Prostate gland (tissue), 2 donors: Measurements from ENCODE around the gene EML3. TPM values are rescaled to one million over a fixed set of nuclear protein-coding genes. Genes with fewer than 3 reads are reported as not detected.
A peak's percentile ranks its signal among the peaks of the same experiment; 100 is the strongest.

ENCODE experiments used
- DNase-seq: peaks from one replicate; pipeline ENCODE4 v3.0.0-alpha.2; 2019; ENCODE audit warnings: low spot score
- H3K27ac ChIP-seq, 2 donors: fragments of 200-600 bp; sonication (generic); 2 replicates each; pipeline ENCODE4 v1.5.1; 2017 to 2019
- H3K27me3 ChIP-seq: fragments of 200-600 bp; sonication (generic); replicated peaks from 2 replicates; pipeline ENCODE4 v1.5.1; 2019; ENCODE audit not compliant: insufficient read depth
- H3K36me3 ChIP-seq, 2 donors: fragments of 200-600 bp; sonication (generic); 1 replicate in 1 of 2; 2 replicates in 1 of 2; pipeline versions ENCODE4 v1.5.1 to v1.8.1; 2017 to 2019
- H3K4me1 ChIP-seq: fragments of 200-600 bp; sonication (generic); replicated peaks from 2 replicates; pipeline ENCODE4 v1.5.1; 2019
- H3K4me3 ChIP-seq, 2 donors: fragments of 200-600 bp; sonication (generic); 2 replicates each; pipeline ENCODE4 v1.5.1; 2017 to 2019
- H3K9me3 ChIP-seq: fragments of 200-600 bp; sonication (generic); 2 replicates; pipeline ENCODE4 v1.5.1; 2017
- CTCF ChIP-seq, 4 experiments: fragments of 200-600 bp in 2 of 4; fragments of 450-650 bp in 2 of 4; sonication (generic) in 2 of 4; IDR thresholded peaks; 1 replicate in 3 of 4; 2 replicates in 1 of 4; pipeline ENCODE4 v1.5.1; 2016 to 2019; ENCODE audit warnings: antibody characterized with exemption in 4 of 4, mild to moderate bottlenecking in 2 of 4, moderate library complexity in 2 of 4
- POLR2A ChIP-seq: fragments of 450-650 bp; IDR thresholded peaks from one replicate; pipeline ENCODE4 v1.6.1; 2016; ENCODE audit warnings: antibody characterized with exemption, mild to moderate bottlenecking
- POLR2AphosphoS5 ChIP-seq: sonication (generic); formaldehyde crosslinking; IDR thresholded peaks from one replicate; pipeline ENCODE4 v1.6.1; 2017; ENCODE audit warnings: antibody characterized with exemption
- WGBS: methylation state at CpG from one replicate; pipeline ENCODE4 v1.1.5; 2018; 5-methylcytosine and 5-hydroxymethylcytosine counted together
- intact Hi-C: fragments of 100-400 bp; cut with DNase I; formaldehyde crosslinking; loops from one replicate; pipeline ENCODE4 v1.14.2; 2022
- total RNA-seq, 2 donors: library from RNA; depleted of rRNA; stranded (reverse); fragments of >200 nt; gene quantifications; one replicate each; pipeline ENCODE4 v1.1.0, GENCODE V29; 2016

The EML3 gene
- total RNA-seq, 2 donors from 2014 or later: 50.2 to 80.1 TPM

GRCh38 chr11:62613291-62613778, 760 bp upstream of the EML3 start:
- H3K27ac ChIP-seq: peak overlapping the region; percentile 97 to 98
- DNase-seq: no peak
- intact Hi-C loops: loop anchor here (5.0 kb wide), 1 partner anchor 66 kb away; the partner anchor contains the start of gene AHNAK

DNA sequence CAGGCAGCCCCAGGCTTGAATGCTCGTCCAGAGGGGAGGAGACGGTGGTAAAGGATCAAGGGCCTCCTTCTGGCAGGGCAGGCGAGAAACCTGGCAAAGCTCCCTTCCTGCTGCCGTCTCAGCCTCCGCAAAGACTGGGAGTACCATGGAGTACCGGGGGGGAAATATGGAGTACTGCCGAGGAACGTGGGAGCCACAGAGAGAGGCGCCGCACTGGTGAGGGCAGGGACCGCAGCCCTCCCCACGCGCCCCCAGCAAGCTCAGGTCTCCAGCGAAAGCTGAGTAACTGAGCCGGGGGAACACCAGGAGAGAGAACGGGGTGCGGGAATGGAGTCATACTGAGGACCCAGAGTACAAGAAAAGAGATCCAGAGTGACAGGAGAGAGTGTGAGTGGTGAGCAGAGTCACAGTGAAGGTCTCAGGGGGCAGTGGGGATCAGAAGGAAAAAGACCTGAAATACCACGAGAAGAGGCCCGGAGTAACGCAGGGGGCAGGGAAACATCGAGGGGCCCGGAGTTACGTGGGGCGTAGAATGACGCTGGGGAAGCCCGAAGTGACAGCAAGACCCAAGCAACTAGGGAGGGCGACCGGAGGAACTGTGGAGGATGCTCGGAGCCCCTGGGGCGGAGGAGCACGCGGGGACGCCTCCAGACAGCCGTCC, 740 bp downstream of the EML3 start:
- no peaks in the 10 kb centered on the region for H3K36me3 ChIP-seq

More at GRCh38 chr11:62613291-62613778, 760 bp upstream of the EML3 start:
- Histone ChIP-seq H3K9me3 (no peaks in the 10 kb centered on the region), H3K36me3 (no peaks in the 10 kb centered on the region), H3K4me1 (peaks cover 3% of the 10 kb centered on the region), H3K27me3 (no peaks in the 10 kb centered on the region), H3K4me3 (peak overlapping the region in 1 of 2 donors; percentile 75)
- WGBS: 46% methylated on average over 7 of the region's 15 CpGs
- no peak for TF ChIP-seq CTCF (IDR thresholded peaks at IDR 0.05)
- no peak for TF ChIP-seq POLR2A
- TF ChIP-seq POLR2AphosphoS5: no peak

DNA sequence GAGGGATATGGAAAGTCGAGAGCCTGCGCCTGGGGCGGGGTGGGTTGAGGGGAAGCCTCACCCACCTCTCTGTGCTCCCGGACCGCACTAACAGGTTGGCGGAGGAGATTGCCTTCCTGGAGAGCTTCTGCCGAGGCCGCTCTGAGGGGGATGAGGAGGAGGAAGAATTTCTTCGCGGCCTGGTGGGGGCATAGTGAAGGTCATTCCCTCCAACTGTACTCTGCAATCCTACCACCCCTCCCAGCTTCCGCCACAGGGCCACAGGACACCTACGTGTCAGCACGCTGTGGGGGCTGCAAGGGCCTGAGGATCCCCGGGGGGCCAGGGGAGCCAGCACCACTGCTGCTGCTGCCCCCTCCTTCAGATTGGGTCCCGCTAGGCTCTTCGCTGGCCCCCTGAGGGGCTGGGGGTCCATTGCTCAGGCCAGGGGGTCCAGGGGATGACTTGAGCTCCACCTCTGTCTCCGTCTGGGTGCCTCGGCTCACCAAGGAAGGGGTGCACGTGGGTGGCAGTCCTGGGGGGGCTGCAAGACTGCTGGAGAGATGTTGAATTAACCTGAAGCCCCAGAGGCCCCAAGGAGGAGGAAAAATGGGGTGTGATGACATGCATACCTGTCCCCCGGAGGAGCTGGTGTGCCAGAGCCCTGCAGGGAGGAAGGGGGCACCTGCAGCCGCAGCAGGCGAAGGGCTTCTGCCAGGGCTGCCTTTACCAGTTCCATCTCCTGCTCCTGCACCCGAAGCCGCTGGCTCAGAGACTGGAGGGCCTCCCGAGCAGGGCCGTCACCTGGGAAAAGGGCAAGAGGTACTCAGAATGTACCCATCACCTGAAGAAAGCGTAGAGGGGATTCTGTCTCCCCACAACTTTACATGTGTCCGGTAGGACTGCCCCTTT, 1.5 kb downstream of the EML3 start:
- H3K4me3 ChIP-seq: peak overlapping the region; percentile 75
- WGBS: 70% methylated on average over 28 of the region's 28 CpGs
- intact Hi-C loops: loop anchor here (5.0 kb wide), 1 partner anchor 64 kb away; the partner anchor contains the start of gene AHNAK
- DNase-seq: no peak
- H3K4me1 ChIP-seq: peaks cover 3% of the 10 kb centered on the region
- TF ChIP-seq CTCF (IDR thresholded peaks at IDR 0.05) (no peak), POLR2A (no peak), POLR2AphosphoS5 (no peak)
- H3K27me3 ChIP-seq: no peaks in the 10 kb centered on the region
- peak overlapping the region; percentile 97 to 98 for H3K27ac ChIP-seq
- H3K36me3 ChIP-seq: no peaks in the 10 kb centered on the region
- H3K9me3 ChIP-seq: no peaks in the 10 kb centered on the region

More for the DNA sequence above, 740 bp downstream of the EML3 start:
- H3K9me3 ChIP-seq: no peaks in the 10 kb centered on the region
- intact Hi-C loops: loop anchor here (5.0 kb wide), 1 partner anchor 65 kb away; the partner anchor contains the start of gene AHNAK
- H3K4me3 ChIP-seq: peak overlapping the region; percentile 75
- 1% methylated on average over 30 of the region's 34 CpGs for WGBS
- DNase-seq: no peak
- peaks cover 3% of the 10 kb centered on the region for H3K4me1 ChIP-seq
- TF ChIP-seq CTCF (IDR thresholded peaks at IDR 0.05) (peak in 1 of 4 experiments; percentile 8), POLR2A (no peak)
- peak overlapping the region; percentile 97 to 98 for H3K27ac ChIP-seq
- H3K27me3 ChIP-seq: no peaks in the 10 kb centered on the region

- Histone ChIP-seq H3K36me3 (no peaks in the 10 kb centered on the region), H3K4me1 (peaks cover 3% of the 10 kb centered on the region), H3K4me3 (no peak overlapping the region), H3K27ac (no peak overlapping the region), H3K9me3 (no peaks in the 10 kb centered on the region), H3K27me3 (no peaks in the 10 kb centered on the region)
- DNase-seq: no peak
- intact Hi-C loops: loop anchor here (5.0 kb wide), 1 partner anchor 63 kb away; the partner anchor contains the start of gene AHNAK
- WGBS: 93% methylated on average over 6 of the region's 6 CpGs
- TF ChIP-seq CTCF (IDR thresholded peaks at IDR 0.05): no peak
- TF ChIP-seq POLR2AphosphoS5: no peak
- TF ChIP-seq POLR2A: no peak
Observed at GRCh38 chr11:62610403-62610802, 2.2 kb downstream of the EML3 start.
